ENCODE results near the gene NOL4L. TPM values are rescaled to one million over a fixed set of nuclear protein-coding genes. Genes with fewer than 3 reads are reported as not detected.

The NOL4L gene
- total RNA-seq, 2 donors from 2014 or later, result 18.0 to 59.7 TPM

- Histone ChIP-seq H3K4me3 (no peak overlapping the region), H3K27ac (no peak overlapping the region), H3K27me3 (replicated peaks; ENCODE audit: insufficient read depth) (no peaks in the 10 kb centered on the region), H3K36me3 (no peaks in the 10 kb centered on the region), H3K4me1 (replicated peaks) (no peaks in the 10 kb centered on the region), H3K9me3 (no peaks in the 10 kb centered on the region)
- DNase-seq (ENCODE audit: low spot score), result no peak
- TF ChIP-seq POLR2AphosphoS5 (IDR thresholded peaks at IDR 0.05), result no peak
- TF ChIP-seq CTCF (IDR thresholded peaks at IDR 0.05), result no peak
- TF ChIP-seq POLR2A (IDR thresholded peaks at IDR 0.05), result no peak
- 94% methylated on average over 20 of the region's 22 CpGs for WGBS
- intact Hi-C loops (cut with DNase I), result no loop called here
These were observed 22.9 kb upstream of the NOL4L start for GRCh38 chr20:32607727-32608663.

GRCh38 chr20:32607324-32607723, 22.2 kb upstream of the NOL4L start:
- Histone ChIP-seq H3K27ac (no peak overlapping the region), H3K4me3 (no peak overlapping the region), H3K27me3 (replicated peaks; ENCODE audit: insufficient read depth) (no peaks in the 10 kb centered on the region), H3K4me1 (replicated peaks) (no peaks in the 10 kb centered on the region), H3K9me3 (no peaks in the 10 kb centered on the region), H3K36me3 (no peaks in the 10 kb centered on the region)
- no peak for DNase-seq (ENCODE audit: low spot score)
- intact Hi-C loops (cut with DNase I), result no loop called here
- no peak for TF ChIP-seq POLR2A (IDR thresholded peaks at IDR 0.05)
- TF ChIP-seq POLR2AphosphoS5 (IDR thresholded peaks at IDR 0.05), result no peak
- no peak for TF ChIP-seq CTCF (IDR thresholded peaks at IDR 0.05)
- WGBS, result 94% methylated on average over 8 of the region's 8 CpGs

GRCh38 chr20:32606790-32607189, 21.7 kb upstream of the NOL4L start:
- TF ChIP-seq POLR2A (IDR thresholded peaks at IDR 0.05), result no peak
- no peak for DNase-seq (ENCODE audit: low spot score)
- intact Hi-C loops (cut with DNase I), result no loop called here
- Histone ChIP-seq H3K27ac (no peak overlapping the region), H3K27me3 (replicated peaks; ENCODE audit: insufficient read depth) (no peaks in the 10 kb centered on the region), H3K9me3 (no peaks in the 10 kb centered on the region), H3K4me1 (replicated peaks) (no peaks in the 10 kb centered on the region), H3K4me3 (no peak overlapping the region), H3K36me3 (no peaks in the 10 kb centered on the region)
- 97% methylated on average over 1 of the region's 1 CpG for WGBS

GRCh38 chr20:32606107-32606506, 21.0 kb upstream of the NOL4L start:
- no peaks in the 10 kb centered on the region for H3K4me1 ChIP-seq (replicated peaks)
- intact Hi-C loops (cut with DNase I), result no loop called here
- no peak for TF ChIP-seq POLR2AphosphoS5 (IDR thresholded peaks at IDR 0.05)
- no peak for TF ChIP-seq CTCF (IDR thresholded peaks at IDR 0.05)
- TF ChIP-seq POLR2A (IDR thresholded peaks at IDR 0.05), result no peak
- no peaks in the 10 kb centered on the region for H3K36me3 ChIP-seq
- no peak overlapping the region for H3K4me3 ChIP-seq
- H3K9me3 ChIP-seq, result no peaks in the 10 kb centered on the region
- 66% methylated on average over 8 of the region's 8 CpGs for WGBS
- no peak for DNase-seq (ENCODE audit: low spot score)
- no peak overlapping the region for H3K27ac ChIP-seq
- H3K27me3 ChIP-seq (replicated peaks; ENCODE audit: insufficient read depth), result no peaks in the 10 kb centered on the region

GRCh38 chr20:32605167-32605656, 20.1 kb upstream of the NOL4L start:
- WGBS, result 43% methylated on average over 12 of the region's 12 CpGs
- Histone ChIP-seq H3K9me3 (no peaks in the 10 kb centered on the region), H3K36me3 (no peaks in the 10 kb centered on the region), H3K27me3 (replicated peaks; ENCODE audit: insufficient read depth) (no peaks in the 10 kb centered on the region), H3K4me3 (no peak overlapping the region), H3K4me1 (replicated peaks) (no peaks in the 10 kb centered on the region), H3K27ac (no peak overlapping the region)
- DNase-seq (ENCODE audit: low spot score), result no peak
- TF ChIP-seq POLR2AphosphoS5 (IDR thresholded peaks at IDR 0.05), result no peak
- intact Hi-C loops (cut with DNase I), result no loop called here
